ENCODE data around the gene MALT1. TPM values are rescaled to one million over a fixed set of nuclear protein-coding genes. Genes with fewer than 3 reads are reported as not detected.
A peak's percentile ranks its signal among the peaks of the same experiment; 100 is the strongest.

Gene MALT1
- total RNA-seq, 3 donors from 2014 or later (not counting 1 experiment from before 2014, with no cell fraction given), result 49.8 to 55.8 (median 54.5) TPM

GRCh38 chr18:58766164-58766563 is 94.9 kb downstream of the MALT1 start:
- Histone ChIP-seq H3K36me3 (ENCODE audit: control insufficient read depth, insufficient read depth, low read length) (no peaks in the 10 kb centered on the region), H3K4me3 (ENCODE audit: low read length) (no peak overlapping the region), H3K27me3 (ENCODE audit: control insufficient read depth, insufficient read depth, low read length) (peaks cover 2% of the 10 kb centered on the region), H3K27ac (ENCODE audit: low read length) (no peak overlapping the region), H3K4me1 (ENCODE audit: control insufficient read depth, insufficient read depth, low read length) (peaks cover 20% of the 10 kb centered on the region), H3K9me3 (ENCODE audit: control insufficient read depth, insufficient read depth, low read length) (no peaks in the 10 kb centered on the region)
- peaks cover 8 to 13% of the 10 kb centered on the region in 2 donors for H3K4me1 Mint-ChIP-seq
- no peaks in the 10 kb centered on the region for H3K9me3 Mint-ChIP-seq
- ATAC-seq (no peak), DNase-seq (no peak)
- peaks cover 32 to 37% of the 10 kb centered on the region in 2 donors for H3K27me3 Mint-ChIP-seq (ENCODE audit: low read depth in 2 of 2)
- H3K36me3 Mint-ChIP-seq, result no peaks in the 10 kb centered on the region
- 86% methylated on average over 3 of the region's 3 CpGs for WGBS (ENCODE audit: insufficient coverage)
- TF ChIP-seq CTCF (IDR thresholded peaks at IDR 0.05), result no peak
- H3K4me3 Mint-ChIP-seq, result no peak overlapping the region
- intact Hi-C loops (cut with micrococcal nuclease), result no loop called here
- H3K27ac Mint-ChIP-seq, result no peak overlapping the region

DNA sequence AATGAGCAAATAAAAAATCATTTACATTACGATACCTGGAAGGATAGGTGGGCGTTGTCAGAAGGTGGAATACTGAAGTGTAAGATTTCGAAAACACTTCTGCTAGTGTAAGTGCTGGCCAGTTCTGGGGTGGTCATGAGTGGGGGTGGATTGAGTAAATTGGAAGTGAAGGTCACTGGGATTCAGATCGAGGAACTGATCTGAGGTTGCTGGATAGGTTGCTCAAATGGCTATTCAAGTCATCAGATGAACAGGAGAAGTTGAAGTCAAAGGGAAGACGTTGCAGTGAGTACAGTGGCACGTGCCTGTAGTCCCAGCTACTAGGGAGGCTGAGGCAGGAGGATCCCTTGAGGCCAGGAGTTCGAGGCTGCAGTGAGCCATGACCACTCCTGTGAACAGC is 95.7 kb downstream of the MALT1 start:
- intact Hi-C loops (cut with micrococcal nuclease), result no loop called here
- Histone ChIP-seq H3K27me3 (ENCODE audit: control insufficient read depth, insufficient read depth, low read length) (peaks cover 2% of the 10 kb centered on the region), H3K4me1 (ENCODE audit: control insufficient read depth, insufficient read depth, low read length) (peaks cover 14% of the 10 kb centered on the region), H3K4me3 (ENCODE audit: low read length) (no peak overlapping the region), H3K9me3 (ENCODE audit: control insufficient read depth, insufficient read depth, low read length) (no peaks in the 10 kb centered on the region), H3K27ac (ENCODE audit: low read length) (no peak overlapping the region), H3K36me3 (ENCODE audit: control insufficient read depth, insufficient read depth, low read length) (no peaks in the 10 kb centered on the region)
- Mint-ChIP-seq H3K27me3 (ENCODE audit: low read depth in 2 of 2) (peaks cover 32 to 37% of the 10 kb centered on the region in 2 donors), H3K27ac (no peak overlapping the region), H3K4me3 (no peak overlapping the region), H3K9me3 (no peaks in the 10 kb centered on the region), H3K4me1 (peaks cover under 1 to 5% of the 10 kb centered on the region in 2 donors), H3K36me3 (no peaks in the 10 kb centered on the region)
- WGBS (ENCODE audit: insufficient coverage), result 81% methylated on average over 7 of the region's 7 CpGs
- ATAC-seq (no peak), DNase-seq (no peak)
- no peak for TF ChIP-seq CTCF (IDR thresholded peaks at IDR 0.05)

GRCh38 chr18:58768293-58768974 is 97.2 kb downstream of the MALT1 start:
- Histone ChIP-seq H3K27me3 (ENCODE audit: control insufficient read depth, insufficient read depth, low read length) (peaks cover 2% of the 10 kb centered on the region), H3K36me3 (ENCODE audit: control insufficient read depth, insufficient read depth, low read length) (no peaks in the 10 kb centered on the region), H3K27ac (ENCODE audit: low read length) (no peak overlapping the region), H3K9me3 (ENCODE audit: control insufficient read depth, insufficient read depth, low read length) (no peaks in the 10 kb centered on the region), H3K4me1 (ENCODE audit: control insufficient read depth, insufficient read depth, low read length) (peaks cover 12% of the 10 kb centered on the region), H3K4me3 (ENCODE audit: low read length) (no peak overlapping the region)
- no peak overlapping the region for H3K4me3 Mint-ChIP-seq
- H3K27me3 Mint-ChIP-seq (ENCODE audit: low read depth in 2 of 2), result peaks cover 32 to 37% of the 10 kb centered on the region in 2 donors
- intact Hi-C loops (cut with micrococcal nuclease), result loop anchor here (1.0 kb wide), 1 partner anchor 302 kb away; no protein-coding TSS in a partner anchor
- WGBS (ENCODE audit: insufficient coverage), result 12% methylated on average over 40 of the region's 40 CpGs
- H3K27ac Mint-ChIP-seq, result no peak overlapping the region
- no peaks in the 10 kb centered on the region for H3K9me3 Mint-ChIP-seq
- peak; percentile 34 for TF ChIP-seq CTCF (IDR thresholded peaks at IDR 0.05)
- no peaks in the 10 kb centered on the region for H3K36me3 Mint-ChIP-seq
- ATAC-seq (peak; percentile 72 to 84 (median 78)), DNase-seq (peak; percentile 42 to 79)
- peaks cover 0 to 5% of the 10 kb centered on the region in 2 donors for H3K4me1 Mint-ChIP-seq

- no peaks in the 10 kb centered on the region for H3K9me3 Mint-ChIP-seq
- H3K4me1 ChIP-seq (ENCODE audit: control insufficient read depth, insufficient read depth, low read length), result peaks cover 9% of the 10 kb centered on the region
- WGBS (ENCODE audit: insufficient coverage), result 89% methylated on average over 8 of the region's 8 CpGs
- no peak overlapping the region for H3K4me3 ChIP-seq (ENCODE audit: low read length)
- no peaks in the 10 kb centered on the region for H3K36me3 Mint-ChIP-seq
- H3K4me1 Mint-ChIP-seq, result peaks cover 0 to 5% of the 10 kb centered on the region in 2 donors
- DNase-seq (no peak), ATAC-seq (no peak)
- H3K4me3 Mint-ChIP-seq, result no peak overlapping the region
- no peaks in the 10 kb centered on the region for H3K36me3 ChIP-seq (ENCODE audit: control insufficient read depth, insufficient read depth, low read length)
- intact Hi-C loops (cut with micrococcal nuclease), result no loop called here
- no peak for TF ChIP-seq CTCF (IDR thresholded peaks at IDR 0.05)
- H3K27ac Mint-ChIP-seq, result no peak overlapping the region
- H3K27me3 ChIP-seq (ENCODE audit: control insufficient read depth, insufficient read depth, low read length), result peaks cover 2% of the 10 kb centered on the region
- H3K27ac ChIP-seq (ENCODE audit: low read length), result no peak overlapping the region
- no peaks in the 10 kb centered on the region for H3K9me3 ChIP-seq (ENCODE audit: control insufficient read depth, insufficient read depth, low read length)
- H3K27me3 Mint-ChIP-seq (ENCODE audit: low read depth in 2 of 2), result peaks cover 32 to 41% of the 10 kb centered on the region in 2 donors
Measured at GRCh38 chr18:58769321-58769720, 98.1 kb downstream of the MALT1 start.

Measured in natural killer cell (primary cell).